Vagina (tissue), 2 donors: Measurements from ENCODE around the gene IFT20.
"Not testable (repeated sequence)": the region's sequence is repeated elsewhere in the genome, so short reads cannot be mapped to it uniquely, and the experiment has no call there.

ENCODE experiments used
- CTCF ChIP-seq, 3 experiments: fragments of 450-650 bp in 2 of 3; fragments of 200-600 bp in 1 of 3; sonication (generic) in 1 of 3; IDR thresholded peaks; one replicate each; pipeline ENCODE4 v1.5.1; 2017 to 2019; ENCODE audit warnings: antibody characterized with exemption in 3 of 3, mild to moderate bottlenecking in 2 of 3, moderate library complexity in 2 of 3
- POLR2A ChIP-seq, 2 donors: fragments of 450-650 bp; IDR thresholded peaks; one replicate each; pipeline ENCODE4 v1.6.1; 2017; ENCODE audit warnings: antibody characterized with exemption in 2 of 2, mild to moderate bottlenecking in 2 of 2, moderate library complexity in 2 of 2
- POLR2AphosphoS5 ChIP-seq, 2 donors: sonication (generic); formaldehyde crosslinking; IDR thresholded peaks; one replicate each; pipeline ENCODE4 v1.9.0; 2017; ENCODE audit warnings: antibody characterized with exemption in 2 of 2, mild to moderate bottlenecking in 2 of 2, low read depth in 1 of 2; ENCODE audit not compliant: insufficient read depth in 1 of 2

GRCh38 chr17:28338769-28339212 lies 3.5 kb upstream of the IFT20 start:
- not testable (repeated sequence) for TF ChIP-seq POLR2A (IDR thresholded peaks at IDR 0.05); CTCF (IDR thresholded peaks at IDR 0.05); POLR2AphosphoS5 (IDR thresholded peaks at IDR 0.05; ENCODE audit: insufficient read depth in 1 of 2, low read depth in 1 of 2)
